ENCODE measurements around the gene LRP5.

LRP5 gene

DNA sequence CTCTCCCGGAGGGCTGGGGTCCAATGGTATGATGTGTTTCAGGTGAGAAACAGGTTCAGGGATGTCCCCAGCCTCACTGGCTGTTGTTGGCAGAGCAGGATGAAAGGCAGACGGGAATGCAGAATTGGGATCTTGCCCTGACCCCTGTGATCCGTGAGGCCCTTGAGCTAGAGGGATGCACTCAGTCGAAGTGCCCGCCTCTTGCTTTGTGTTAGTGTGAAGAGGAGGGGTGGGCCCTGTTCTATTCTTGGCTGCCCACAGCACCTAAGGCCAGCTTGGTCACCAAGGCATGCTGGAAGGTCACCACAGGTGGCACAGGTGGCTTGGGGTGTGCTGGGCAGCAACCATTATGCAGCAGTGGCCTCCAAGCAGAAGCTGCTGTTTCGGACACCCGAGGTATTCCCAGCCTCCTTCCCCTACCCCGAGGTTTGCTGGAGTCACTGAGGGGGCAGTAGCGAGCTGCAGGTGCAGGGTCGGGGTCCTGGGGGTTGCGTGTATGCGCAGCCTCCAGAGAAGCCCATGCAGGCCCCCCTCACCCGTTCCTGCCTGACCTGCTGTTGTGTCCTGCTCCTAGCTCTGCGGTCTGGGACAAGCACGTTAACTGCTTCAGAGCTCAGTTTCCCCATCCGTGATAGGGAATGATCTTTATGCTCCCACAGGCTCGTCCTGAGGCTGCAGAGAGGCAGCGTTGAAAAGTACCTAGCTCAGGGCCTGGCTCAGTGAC lies 13.0 kb downstream of the LRP5 start:
- H2AFZ ChIP-seq (ENCODE audit: low read depth) = no peak overlapping the region
- H3K4me3 ChIP-seq (IDR thresholded peaks at IDR 0.05; ENCODE audit: insufficient read depth, low read depth, low read length) = no peak overlapping the region
- no peak overlapping the region for H3K9ac ChIP-seq
- no peak for TF ChIP-seq CTCF (conservative IDR thresholded peaks at IDR 0.05; ENCODE audit: low read depth, low read length)
- no peaks in the 10 kb centered on the region for H3K27me3 ChIP-seq (ENCODE audit: insufficient read depth, low read depth)
- no peaks in the 10 kb centered on the region for H3K4me1 ChIP-seq (ENCODE audit: low read depth, poor library complexity, severe bottlenecking)
- H4K20me1 ChIP-seq (ENCODE audit: insufficient read depth) = no peaks in the 10 kb centered on the region
- no peak overlapping the region for H3K4me2 ChIP-seq
- no peaks in the 10 kb centered on the region for H3K79me2 ChIP-seq (ENCODE audit: insufficient read depth, low read depth)
- H3K27ac ChIP-seq = no peak overlapping the region
- no peaks in the 10 kb centered on the region for H3K36me3 ChIP-seq (ENCODE audit: insufficient read depth)

DNA sequence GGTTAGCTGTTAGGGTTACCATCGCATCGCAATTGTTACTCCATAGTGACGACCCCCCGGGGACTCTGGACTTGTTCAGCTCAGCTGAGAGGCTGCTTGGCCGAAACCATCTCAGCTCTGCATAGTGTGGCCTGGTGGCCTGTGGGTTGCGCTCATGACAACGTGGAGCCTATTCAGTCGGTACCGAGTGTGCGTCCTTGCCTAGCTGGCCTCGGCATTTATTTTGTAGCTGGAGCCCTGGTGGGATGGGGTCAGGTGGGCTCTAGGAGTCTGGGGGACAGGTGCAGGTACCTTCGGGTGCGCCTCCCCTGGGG lies 13.5 kb downstream of the LRP5 start:
- Histone ChIP-seq H2AFZ (ENCODE audit: low read depth) (no peak overlapping the region), H3K36me3 (ENCODE audit: insufficient read depth) (no peaks in the 10 kb centered on the region), H3K27me3 (ENCODE audit: insufficient read depth, low read depth) (no peaks in the 10 kb centered on the region), H3K4me1 (ENCODE audit: low read depth, poor library complexity, severe bottlenecking) (no peaks in the 10 kb centered on the region), H3K27ac (no peak overlapping the region), H3K9ac (no peak overlapping the region), H3K4me3 (IDR thresholded peaks at IDR 0.05; ENCODE audit: insufficient read depth, low read depth, low read length) (no peak overlapping the region), H4K20me1 (ENCODE audit: insufficient read depth) (no peaks in the 10 kb centered on the region), H3K4me2 (no peak overlapping the region), H3K79me2 (ENCODE audit: insufficient read depth, low read depth) (no peaks in the 10 kb centered on the region)
- TF ChIP-seq CTCF (conservative IDR thresholded peaks at IDR 0.05; ENCODE audit: low read depth, low read length) = no peak

GRCh38 chr11:68326334-68327215 lies 14.2 kb downstream of the LRP5 start:
- Histone ChIP-seq H2AFZ (ENCODE audit: low read depth) (no peak overlapping the region), H3K36me3 (ENCODE audit: insufficient read depth) (no peaks in the 10 kb centered on the region), H3K4me1 (ENCODE audit: low read depth, poor library complexity, severe bottlenecking) (no peaks in the 10 kb centered on the region), H3K27me3 (ENCODE audit: insufficient read depth, low read depth) (no peaks in the 10 kb centered on the region), H3K79me2 (ENCODE audit: insufficient read depth, low read depth) (no peaks in the 10 kb centered on the region), H3K4me2 (no peak overlapping the region), H4K20me1 (ENCODE audit: insufficient read depth) (no peaks in the 10 kb centered on the region), H3K4me3 (IDR thresholded peaks at IDR 0.05; ENCODE audit: insufficient read depth, low read depth, low read length) (no peak overlapping the region), H3K27ac (no peak overlapping the region), H3K9ac (no peak overlapping the region)
- no peak for TF ChIP-seq CTCF (conservative IDR thresholded peaks at IDR 0.05; ENCODE audit: low read depth, low read length)

DNA sequence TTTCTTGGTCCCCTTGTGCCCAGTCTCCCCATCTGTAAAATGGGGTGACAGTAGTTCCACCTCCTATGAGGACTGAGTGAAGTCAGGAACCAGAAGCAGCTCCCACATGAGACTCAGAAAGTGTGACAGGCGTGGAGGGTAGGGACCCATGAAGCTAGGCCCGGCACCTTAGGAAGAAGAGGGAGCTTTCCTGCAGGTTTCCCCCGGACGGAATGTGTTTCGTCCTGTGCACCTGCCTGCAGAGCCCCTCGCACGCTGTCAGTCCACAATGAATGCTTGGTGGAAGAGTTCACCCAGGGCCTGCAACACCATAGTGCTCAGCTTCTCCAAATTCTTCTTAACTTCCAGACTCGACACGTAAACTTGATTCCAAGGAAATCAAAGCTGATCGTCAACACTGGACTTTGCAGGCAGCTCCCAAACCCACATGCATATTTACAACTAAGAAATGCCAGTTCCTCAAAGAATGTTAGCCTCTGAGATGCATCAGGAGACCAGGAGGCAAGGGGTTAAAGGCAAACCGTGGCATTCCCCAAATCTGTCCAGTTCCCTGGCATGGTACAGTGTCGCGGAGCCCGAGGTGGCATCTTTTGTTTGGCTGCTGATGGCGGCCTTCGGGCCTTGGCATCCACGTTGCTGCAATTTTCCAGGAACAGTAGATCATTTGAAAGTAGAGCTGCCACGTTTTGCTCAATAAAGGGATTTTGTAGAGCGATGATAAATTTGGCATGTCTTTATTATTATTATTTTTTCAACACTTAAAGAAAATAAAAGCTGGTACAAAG lies 15.4 kb downstream of the LRP5 start:
- Histone ChIP-seq H3K4me3 (IDR thresholded peaks at IDR 0.05; ENCODE audit: insufficient read depth, low read depth, low read length) (no peak overlapping the region), H3K79me2 (ENCODE audit: insufficient read depth, low read depth) (no peaks in the 10 kb centered on the region), H3K27ac (no peak overlapping the region), H3K4me1 (ENCODE audit: low read depth, poor library complexity, severe bottlenecking) (no peaks in the 10 kb centered on the region), H3K9ac (no peak overlapping the region), H3K27me3 (ENCODE audit: insufficient read depth, low read depth) (no peaks in the 10 kb centered on the region), H4K20me1 (ENCODE audit: insufficient read depth) (no peaks in the 10 kb centered on the region), H3K36me3 (ENCODE audit: insufficient read depth) (no peaks in the 10 kb centered on the region), H2AFZ (ENCODE audit: low read depth) (no peak overlapping the region), H3K4me2 (no peak overlapping the region)
- no peak for TF ChIP-seq CTCF (conservative IDR thresholded peaks at IDR 0.05; ENCODE audit: low read depth, low read length)

Measured in KMS-11 (cell line).